Liver (tissue), 9 donors: ENCODE measurements around the gene ZNF414. TPM values are rescaled to one million over a fixed set of nuclear protein-coding genes. Genes with fewer than 3 reads are reported as not detected.

ENCODE experiments used
- DNase-seq: peaks from one replicate; pipeline ENCODE4 v3.0.0-alpha.2; 2017; ENCODE audit warnings: low spot score
- H3K27ac ChIP-seq, 2 donors: one replicate each; pipeline ENCODE4 v1.7.0; 2013; ENCODE audit warnings: inconsistent platforms in 2 of 2, low read length in 2 of 2, control low read depth in 1 of 2, low read depth in 1 of 2, mild to moderate bottlenecking in 1 of 2
- H3K27me3 ChIP-seq, 4 donors: one replicate each; pipeline versions ENCODE4 v1.6.1 to v1.7.0; 2013; ENCODE audit warnings: low read length in 3 of 4, inconsistent platforms in 1 of 4, mild to moderate bottlenecking in 1 of 4, moderate library complexity in 1 of 4; ENCODE audit not compliant: control insufficient read depth in 4 of 4, insufficient read depth in 4 of 4
- H3K36me3 ChIP-seq, 4 donors: one replicate each; pipeline versions ENCODE4 v1.6.1 to v1.7.0; 2013; ENCODE audit warnings: low read length in 3 of 4, mild to moderate bottlenecking in 3 of 4, low read depth in 1 of 4, moderate library complexity in 1 of 4; ENCODE audit not compliant: control insufficient read depth in 4 of 4, insufficient read depth in 3 of 4
- H3K4me1 ChIP-seq, 4 donors: one replicate each; pipeline versions ENCODE4 v1.6.1 to v1.7.0; 2013; ENCODE audit warnings: low read length in 3 of 4, mild to moderate bottlenecking in 3 of 4, moderate library complexity in 1 of 4; ENCODE audit not compliant: control insufficient read depth in 4 of 4, insufficient read depth in 4 of 4
- H3K4me3 ChIP-seq, 3 donors: one replicate each; pipeline versions ENCODE4 v1.6.1 to v1.7.0; 2013; ENCODE audit warnings: low read length in 3 of 3, control low read depth in 1 of 3, low read depth in 1 of 3, mild to moderate bottlenecking in 1 of 3
- H3K9ac ChIP-seq, 2 donors: one replicate each; pipeline ENCODE4 v1.7.0; 2013; ENCODE audit warnings: low read length in 2 of 2, mild to moderate bottlenecking in 2 of 2, moderate library complexity in 2 of 2, control low read depth in 1 of 2, low read depth in 1 of 2
- H3K9me3 ChIP-seq, 4 donors: one replicate each; pipeline versions ENCODE4 v1.6.1 to v1.7.0; 2013; ENCODE audit warnings: low read length in 3 of 4; ENCODE audit not compliant: control insufficient read depth in 4 of 4
- CTCF ChIP-seq: fragments of 150-350 bp; IDR thresholded peaks from 2 replicates; pipeline ENCODE4 v1.5.1; 2017; ENCODE audit warnings: improper control_type of control experiment, low read depth, low read length; ENCODE audit not compliant: missing input control
- EGR1 ChIP-seq, 2 donors: IDR thresholded peaks; 2 replicates each; pipeline ENCODE4 v1.6.1; 2016 to 2018; ENCODE audit warnings: antibody characterized with exemption in 2 of 2, low read depth in 2 of 2
- FOXA2 ChIP-seq: IDR thresholded peaks from 2 replicates; pipeline ENCODE4 v1.6.1; 2016; ENCODE audit warnings: antibody characterized with exemption
- HNF4A ChIP-seq, 2 donors: conservative IDR thresholded peaks; 2 replicates each; pipeline ENCODE4 v1.6.1; 2016; ENCODE audit warnings: antibody characterized with exemption in 2 of 2, mild to moderate bottlenecking in 2 of 2
- HNF4G ChIP-seq: IDR thresholded peaks from 2 replicates; pipeline ENCODE4 v1.6.1; 2016; ENCODE audit warnings: antibody characterized with exemption
- JUND ChIP-seq, 2 donors: IDR thresholded peaks; 2 replicates each; pipeline ENCODE4 v1.6.1; 2016; ENCODE audit warnings: antibody characterized with exemption in 2 of 2
- MAX ChIP-seq: IDR thresholded peaks from 2 replicates; pipeline ENCODE4 v1.6.1; 2016; ENCODE audit warnings: antibody characterized with exemption
- NR2F2 ChIP-seq: IDR thresholded peaks from 2 replicates; pipeline ENCODE4 v1.6.1; 2016; ENCODE audit warnings: antibody characterized with exemption
- RAD21 ChIP-seq, 2 donors: IDR thresholded peaks; 2 replicates each; pipeline ENCODE4 v1.6.1; 2016; ENCODE audit warnings: antibody characterized with exemption in 2 of 2, mild to moderate bottlenecking in 2 of 2
- REST ChIP-seq: IDR thresholded peaks from 2 replicates; pipeline ENCODE4 v1.6.1; 2016; ENCODE audit warnings: antibody characterized with exemption, mild to moderate bottlenecking
- RXRA ChIP-seq, 2 donors: IDR thresholded peaks; 2 replicates each; pipeline ENCODE4 v1.6.1; 2017 to 2018; ENCODE audit warnings: antibody characterized with exemption in 2 of 2, mild to moderate bottlenecking in 1 of 2
- SP1 ChIP-seq: IDR thresholded peaks from 2 replicates; pipeline ENCODE4 v1.6.1; 2018; ENCODE audit warnings: antibody characterized with exemption, mild to moderate bottlenecking
- TAF1 ChIP-seq: conservative IDR thresholded peaks from 2 replicates; pipeline ENCODE4 v1.6.1; 2016; ENCODE audit warnings: antibody characterized with exemption, mild to moderate bottlenecking
- YY1 ChIP-seq: IDR thresholded peaks from 2 replicates; pipeline ENCODE4 v1.6.1; 2016; ENCODE audit warnings: antibody characterized with exemption, mild to moderate bottlenecking
- ZBTB33 ChIP-seq: IDR thresholded peaks from 2 replicates; pipeline ENCODE4 v1.6.1; 2016; ENCODE audit warnings: antibody characterized with exemption
- WGBS: extraction: QIAGEN DNeasy Blood & Tissue Kit; methylation state at CpG from one replicate; pipeline ENCODE4 v1.1.7; 2013; 5-methylcytosine and 5-hydroxymethylcytosine counted together
- polyA plus RNA-seq, 2 donors: library from polyadenylated mRNA; stranded (reverse) in 1 of 2; unstranded in 1 of 2; fragments of 200-250 nt in 1 of 2; fragments of >200 nt in 1 of 2; fragmentation: Nextera tagmentation in 1 of 2; extraction: Ambion mirVana in 1 of 2; gene quantifications; one replicate each; pipeline versions ENCODE4 v1.2.1 to v1.2.3, GENCODE V29; 2013 to 2015
- total RNA-seq, 2 donors: library from RNA; depleted of rRNA; stranded (reverse); fragments of >200 nt; gene quantifications; one replicate each; pipeline ENCODE4 v1.2.3, GENCODE V29; 2014
- donor health status: healthy.
- donor health status: healthy.
- donor health status: healthy.
- donor health status: healthy.
- donor health status: healthy.

The ZNF414 gene
- total and polyA plus RNA-seq, 4 donors, result 3.5 to 16.0 (median 7.2) TPM

GRCh38 chr19:8481616-8482015 lies 32.4 kb downstream of the ZNF414 start:
- Histone ChIP-seq H3K27me3 (no peaks in the 10 kb centered on the region), H3K27ac (no peak overlapping the region), H3K36me3 (peaks cover 20 to 78% (median 52%) of the 10 kb centered on the region in 4 donors), H3K4me1 (no peaks in the 10 kb centered on the region), H3K9ac (no peak overlapping the region), H3K4me3 (no peak overlapping the region), H3K9me3 (no peaks in the 10 kb centered on the region)
- DNase-seq, result no peak
- 91% methylated on average over 6 of the region's 6 CpGs for WGBS
- no peak for TF ChIP-seq CTCF
- no peak for TF ChIP-seq HNF4A (conservative IDR thresholded peaks at IDR 0.05)
- no peak for TF ChIP-seq EGR1 (IDR thresholded peaks at IDR 0.05; ENCODE audit: low read depth in 2 of 2)
- no peak for TF ChIP-seq REST
- no peak for TF ChIP-seq HNF4G
- TF ChIP-seq JUND (IDR thresholded peaks at IDR 0.05), result no peak
- TF ChIP-seq RXRA (IDR thresholded peaks at IDR 0.05), result no peak
- no peak for TF ChIP-seq MAX
- TF ChIP-seq YY1, result no peak
- TF ChIP-seq SP1, result no peak
- TF ChIP-seq FOXA2, result no peak
- no peak for TF ChIP-seq RAD21 (IDR thresholded peaks at IDR 0.05)
- TF ChIP-seq NR2F2, result no peak
- no peak for TF ChIP-seq TAF1

GRCh38 chr19:8481201-8481600 lies 32.8 kb downstream of the ZNF414 start:
- no peak for TF ChIP-seq JUND (IDR thresholded peaks at IDR 0.05)
- TF ChIP-seq REST, result no peak
- no peak for TF ChIP-seq ZBTB33
- no peak for TF ChIP-seq RAD21 (IDR thresholded peaks at IDR 0.05)
- TF ChIP-seq TAF1, result no peak
- 81% methylated on average over 11 of the region's 11 CpGs for WGBS
- Histone ChIP-seq H3K9me3 (no peaks in the 10 kb centered on the region), H3K9ac (no peak overlapping the region), H3K36me3 (peaks cover 16 to 78% (median 50%) of the 10 kb centered on the region in 4 donors), H3K4me1 (no peaks in the 10 kb centered on the region), H3K27me3 (no peaks in the 10 kb centered on the region), H3K4me3 (no peak overlapping the region), H3K27ac (no peak overlapping the region)
- DNase-seq, result no peak
